Endothelial cell of umbilical vein (primary cell): ENCODE results near the gene REXO2. TPM values are rescaled to one million over a fixed set of nuclear protein-coding genes. Genes with fewer than 3 reads are reported as not detected.

ENCODE experiments used
- BruUV-seq: library from RNA; stranded (reverse); fragments of 400-500 nt; replicated peaks from 2 replicates; lab custom pipeline; 2021; lab: Mats Ljungman, UMichigan
- CTCF ChIA-PET: fragments of 300-600, 350-600 bp; sonication (Branson Sonifier 250); formaldehyde crosslinking; loops from one replicate; lab custom pipeline; 2021; ENCODE audit warnings: antibody characterized with exemption, inconsistent platforms; lab: Charles Lee
- POLR2A ChIA-PET: fragments of 300-600, 350-600 bp; sonication (Branson Sonifier 250); formaldehyde crosslinking; loops from one replicate; lab custom pipeline; 2021; ENCODE audit warnings: antibody characterized with exemption, inconsistent platforms; lab: Charles Lee
- DNase-seq: peaks from one replicate; pipeline ENCODE4 v3.0.0-alpha.2; 2011; ENCODE audit warnings: low read depth, low spot score
- FAIRE-seq: peaks from 2 replicates; lab custom pipeline; 2011; peaks lifted over from hg19 to GRCh38; lab: Jason Lieb, UNC
- H2AFZ ChIP-seq: 2 replicates; pipeline ENCODE4 v1.6.0; 2012; ENCODE audit warnings: low read depth, low read length, control low read depth, inconsistent platforms
- H3K27ac ChIP-seq: 2 replicates; pipeline ENCODE4 v1.5.1; 2011; ENCODE audit warnings: low read depth, mild to moderate bottlenecking, control low read depth, low read length, moderate library complexity; ENCODE audit not compliant: insufficient read depth
- H3K27me3 ChIP-seq, 2 experiments: 2 replicates each; pipeline versions ENCODE4 v1.6.0 to v1.6.1; 2011; ENCODE audit warnings: low read length in 2 of 2, mixed read lengths in 1 of 2; ENCODE audit not compliant: control insufficient read depth in 2 of 2, insufficient read depth in 2 of 2
- H3K36me3 ChIP-seq, 2 experiments: 2 replicates in 1 of 2; 3 replicates in 1 of 2; pipeline ENCODE4 v1.5.1; 2011; ENCODE audit warnings: low read length in 2 of 2, mild to moderate bottlenecking in 1 of 2, moderate library complexity in 1 of 2; ENCODE audit not compliant: control insufficient read depth in 2 of 2, insufficient read depth in 2 of 2; ENCODE audit errors: extremely low read depth in 1 of 2
- H3K4me1 ChIP-seq: 3 replicates; pipeline ENCODE4 v1.5.1; 2011; ENCODE audit warnings: mild to moderate bottlenecking, low read length; ENCODE audit not compliant: control insufficient read depth, insufficient read depth; ENCODE audit errors: extremely low read depth
- H3K4me2 ChIP-seq: 2 replicates; pipeline ENCODE4 v1.6.1; 2011; ENCODE audit warnings: low read length, control low read depth, mixed read lengths; ENCODE audit not compliant: insufficient read depth
- H3K4me3 ChIP-seq, 3 experiments: fragments of 200-600 bp in 1 of 3; sonication (generic), shearing (Covaris generic) in 1 of 3; replicated peaks in 1 of 3; 2 replicates each; pipeline ENCODE4 v1.5.1; 2011 to 2016; ENCODE audit warnings: control low read depth in 3 of 3, low read length in 3 of 3, mild to moderate bottlenecking in 2 of 3, inconsistent platforms in 1 of 3, low read depth in 1 of 3, moderate library complexity in 1 of 3; ENCODE audit not compliant: insufficient read depth in 1 of 3
- H3K79me2 ChIP-seq: 2 replicates; pipeline ENCODE4 v1.6.0; 2012; ENCODE audit warnings: low read length, inconsistent platforms; ENCODE audit not compliant: control insufficient read depth, insufficient read depth
- H3K9ac ChIP-seq: replicated peaks from 2 replicates; pipeline ENCODE3; 2011; ENCODE audit warnings: low read length, control low read depth; ENCODE audit not compliant: insufficient read depth; ENCODE audit errors: extremely low read depth
- H3K9me1 ChIP-seq: replicated peaks from 3 replicates; pipeline ENCODE4 v1.6.0; 2011; ENCODE audit warnings: mild to moderate bottlenecking, low read length; ENCODE audit not compliant: control insufficient read depth, insufficient read depth; ENCODE audit errors: extremely low read depth
- H3K9me3 ChIP-seq: replicated peaks from 2 replicates; pipeline ENCODE4 v1.5.1; 2012; ENCODE audit warnings: low read length, inconsistent platforms; ENCODE audit not compliant: control insufficient read depth, insufficient read depth
- H4K20me1 ChIP-seq: replicated peaks from 2 replicates; pipeline ENCODE3; 2011; ENCODE audit warnings: mild to moderate bottlenecking, low read length; ENCODE audit not compliant: control insufficient read depth, insufficient read depth; ENCODE audit errors: extremely low read depth
- CTCF ChIP-seq, 2 donors: IDR thresholded peaks; 1 replicate in 1 of 2; 2 replicates in 1 of 2; pipeline ENCODE4 v1.5.1; 2011; ENCODE audit warnings: low read length in 2 of 2, mild to moderate bottlenecking in 2 of 2, moderate library complexity in 2 of 2, control low read depth in 1 of 2, inconsistent platforms in 1 of 2, low read depth in 1 of 2; ENCODE audit not compliant: insufficient read depth in 1 of 2; ENCODE audit errors: extremely low read depth in 1 of 2
- EZH2 ChIP-seq: IDR thresholded peaks from 2 replicates; pipeline ENCODE4 v1.6.1; 2012; ENCODE audit warnings: borderline replicate concordance, low read depth, mild to moderate bottlenecking, moderate library complexity, low read length, inconsistent platforms; ENCODE audit not compliant: severe bottlenecking
- POLR2A ChIP-seq: IDR thresholded peaks from 2 replicates; pipeline ENCODE4 v1.6.1; 2012; ENCODE audit warnings: low read depth, mild to moderate bottlenecking, control low read depth, low read length
- dilution Hi-C: fragments of 300-500 bp; cut with MboI; formaldehyde crosslinking; loops from one replicate; pipeline ENCODE4 v1.15.0; 2019; ENCODE audit warnings: low sequenced_read_pairs; ENCODE audit not compliant: extremely low pct_ligation_motif_present
- intact Hi-C: fragments of 100-400 bp; cut with micrococcal nuclease; formaldehyde crosslinking; loops from one replicate; pipeline ENCODE4 v1.10.0; 2022
- polyA plus RNA-seq, 4 experiments: library from polyadenylated mRNA; depleted of rRNA in 3 of 4; stranded (reverse) in 3 of 4; unstranded in 1 of 4; fragments of >200 nt; gene quantifications; 2 replicates each; pipeline versions ENCODE4 v1.2.1 to v1.2.3, GENCODE V29; 2011 to 2012; ENCODE audit warnings: missing spikeins in 1 of 4
- total RNA-seq: library from RNA; stranded (reverse); gene quantifications from 2 replicates; pipeline ENCODE4 v1.2.3, GENCODE V29; 2021

REXO2 gene
- total and polyA plus RNA-seq, 2 donors (not counting 3 experiments of a cell fraction or from before 2014, with no cell fraction given) = 182 to 296 TPM

DNA sequence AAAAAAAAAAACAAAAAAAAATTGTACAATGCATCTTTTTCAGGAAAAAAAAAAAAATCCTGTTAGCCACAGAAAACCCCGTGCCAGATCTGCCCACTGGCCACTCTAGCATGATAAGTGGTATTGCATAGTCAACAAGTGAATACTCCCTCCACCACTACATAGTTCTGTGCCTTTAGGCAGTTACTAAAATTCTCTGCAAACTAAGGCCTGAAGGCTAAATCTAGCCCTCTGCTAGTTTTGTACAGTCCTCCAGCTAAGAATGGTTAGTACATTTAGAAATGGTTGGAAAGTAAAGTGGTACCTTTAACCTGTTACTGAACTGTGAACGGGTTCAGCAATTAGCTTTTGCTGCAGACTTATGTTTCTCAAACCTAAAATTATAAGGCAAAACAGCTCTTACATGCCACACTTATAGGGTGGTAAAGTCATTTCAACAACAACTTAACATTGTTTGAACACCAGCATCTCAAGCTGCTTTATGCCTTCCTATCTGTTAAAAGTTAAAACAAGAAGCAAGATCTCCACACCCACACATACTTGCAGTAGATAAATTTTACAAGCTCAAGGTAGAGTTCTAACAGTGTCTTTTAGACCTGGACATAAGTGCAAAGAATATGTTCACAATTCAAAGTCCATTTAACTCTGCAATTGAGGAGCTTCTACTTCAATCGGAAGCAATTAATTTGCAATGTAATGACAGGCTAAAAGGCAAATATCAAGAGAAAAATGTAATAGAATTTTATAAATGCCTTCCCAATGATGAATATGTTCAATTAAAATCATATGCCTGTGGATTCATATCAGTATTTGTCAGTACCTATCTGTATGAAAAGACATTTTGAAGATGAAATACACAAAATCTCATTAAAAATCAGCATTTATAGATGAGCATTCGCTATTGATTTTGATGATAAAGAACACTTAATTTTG, 46.3 kb upstream of the REXO2 start:
- no peak for TF ChIP-seq CTCF (IDR thresholded peaks at IDR 0.05; ENCODE audit: extremely low read depth in 1 of 2, insufficient read depth in 1 of 2, low read depth in 1 of 2, low read length in 2 of 2)
- CTCF ChIA-PET = interaction anchor here (0.9 to 2.7 kb wide), 4 partner anchors 21 to 112 kb away, joined by 4 to 6 read pairs (median 6); no protein-coding TSS in a partner anchor
- no peaks in the 10 kb centered on the region for H4K20me1 ChIP-seq
- H3K36me3 ChIP-seq = no peaks in the 10 kb centered on the region
- no peaks in the 10 kb centered on the region for H3K27me3 ChIP-seq
- no peak overlapping the region for H3K4me3 ChIP-seq
- intact Hi-C loops (no loop called here), dilution Hi-C loops (no loop called here)
- no peaks in the 10 kb centered on the region for H3K79me2 ChIP-seq
- no peaks in the 10 kb centered on the region for H3K9me1 ChIP-seq
- no peak overlapping the region for H3K9ac ChIP-seq
- no peak for DNase-seq
- BruUV-seq = no TSS peak
- H3K4me2 ChIP-seq = no peak overlapping the region
- H3K9me3 ChIP-seq = no peaks in the 10 kb centered on the region
- H3K27ac ChIP-seq = no peak overlapping the region
- FAIRE-seq = no peak
- POLR2A ChIA-PET = interaction anchor here (0.7 kb wide), 1 partner anchor 452 kb away, joined by 5 read pairs; no protein-coding TSS in a partner anchor
- H2AFZ ChIP-seq = no peak overlapping the region
- peaks cover 4% of the 10 kb centered on the region for H3K4me1 ChIP-seq

- Histone ChIP-seq H2AFZ (no peak overlapping the region), H3K27me3 (no peaks in the 10 kb centered on the region), H3K79me2 (peaks cover 11% of the 10 kb centered on the region), H3K4me3 (no peak overlapping the region), H3K9me3 (no peaks in the 10 kb centered on the region), H3K4me1 (peaks cover 20% of the 10 kb centered on the region), H3K9me1 (no peaks in the 10 kb centered on the region), H3K36me3 (no peaks in the 10 kb centered on the region), H3K27ac (no peak overlapping the region), H3K9ac (no peak overlapping the region), H3K4me2 (no peak overlapping the region), H4K20me1 (no peaks in the 10 kb centered on the region)
- ChIA-PET POLR2A (no interaction called here), CTCF (interaction anchor here (1.0 to 2.5 kb wide), 7 partner anchors 10 to 115 kb away, joined by 3 to 16 read pairs (median 7); no protein-coding TSS in a partner anchor)
- DNase-seq (peak; percentile 9), FAIRE-seq (no peak)
- dilution Hi-C loops (no loop called here), intact Hi-C loops (loop anchor here (5.0 kb wide), 1 partner anchor 367 kb away; no protein-coding TSS in a partner anchor)
- BruUV-seq = no TSS peak
- TF ChIP-seq EZH2 (no peak), CTCF (IDR thresholded peaks at IDR 0.05; ENCODE audit: extremely low read depth in 1 of 2, insufficient read depth in 1 of 2, low read depth in 1 of 2, low read length in 2 of 2) (peak; percentile 21 to 32), POLR2A (no peak)
Observed at GRCh38 chr11:114395736-114396135, 43.5 kb upstream of the REXO2 start.
